H1 (cell line): ENCODE measurements around the gene BTNL8. TPM values are rescaled to one million over a fixed set of nuclear protein-coding genes. Genes with fewer than 3 reads are reported as not detected.

Source experiments
- CREB1 ChIP-seq: IDR thresholded peaks from 2 replicates; pipeline ENCODE4 v1.6.1; 2012; ENCODE audit warnings: inconsistent platforms
- polyA plus RNA-seq, 7 experiments: library from polyadenylated mRNA; depleted of rRNA in 3 of 7; stranded (reverse) in 5 of 7; unstranded in 2 of 7; fragments of >200 nt in 5 of 7; fragments of 200-250 nt in 2 of 7; gene quantifications; 1 replicate in 5 of 7; 2 replicates in 1 of 7; 4 replicates in 1 of 7; pipeline versions ENCODE4 v1.2.1 to v1.2.3, GENCODE V29; 2011 to 2013; ENCODE audit warnings: missing spikeins in 2 of 7, mixed read lengths in 2 of 7
- total RNA-seq: library from RNA; stranded (reverse); fragmentation: NEBNext Ultra II Directional; extraction: Animal tissue kit (Norgen Biotek cat#: 25700); gene quantifications from 2 replicates; pipeline ENCODE4 v1.2.1, GENCODE V29; 2021

The BTNL8 gene
- total and polyA plus RNA-seq, 2 of the 8 experiments (the other 6 are each of a cell fraction or from before 2014, with no cell fraction given), result 0.32 to 0.48 TPM

DNA sequence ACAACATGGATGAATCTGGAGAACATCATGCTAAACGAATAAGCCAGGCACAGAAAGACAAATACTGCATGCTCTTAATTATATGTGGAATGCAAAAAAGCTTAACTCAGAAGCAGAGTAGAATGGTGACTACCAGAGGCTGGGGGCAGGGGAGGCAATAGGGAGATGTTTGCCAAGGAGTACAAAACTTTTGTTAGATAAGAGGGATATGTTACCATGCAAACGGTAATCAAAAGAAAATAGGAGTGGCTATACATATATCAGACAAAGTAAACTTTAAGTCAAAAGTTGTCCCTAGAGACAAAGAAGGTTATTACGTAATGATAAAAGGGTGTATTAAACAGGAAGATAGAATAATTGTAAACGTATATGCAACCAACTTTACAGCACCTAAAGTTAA lies 71.9 kb downstream of the BTNL8 start (continued):
- TF ChIP-seq CREB1, result no peak
